Measurements from ENCODE around the gene TMEM127. TPM values are rescaled to one million over a fixed set of nuclear protein-coding genes. Genes with fewer than 3 reads are reported as not detected.

The TMEM127 gene
- total RNA-seq, 2 donors from 2014 or later, result 27.0 to 28.3 TPM

- no peak overlapping the region for H3K4me3 Mint-ChIP-seq
- 92 to 97% methylated on average over 5 to 6 of the region's 6 CpGs for WGBS, 2 experiments (ENCODE audit: insufficient coverage in 1 of 2, insufficient read length in 1 of 2)
- Histone ChIP-seq H3K4me3 (ENCODE audit: low read length) (no peak overlapping the region), H3K27me3 (ENCODE audit: control insufficient read depth, insufficient read depth, low read length, poor library complexity, severe bottlenecking) (no peaks in the 10 kb centered on the region), H3K4me1 (ENCODE audit: control insufficient read depth, insufficient read depth, low read length) (no peaks in the 10 kb centered on the region), H3K27ac (ENCODE audit: low read depth, low read length) (no peak overlapping the region), H3K9me3 (ENCODE audit: control insufficient read depth, low read length) (no peaks in the 10 kb centered on the region), H3K9ac (ENCODE audit: extremely low read depth, low read length, poor library complexity, severe bottlenecking) (no peak overlapping the region), H3K36me3 (ENCODE audit: control insufficient read depth, insufficient read depth, low read length) (peaks cover 34% of the 10 kb centered on the region)
- no peaks in the 10 kb centered on the region for H3K27me3 Mint-ChIP-seq (ENCODE audit: insufficient read depth)
- H3K4me1 Mint-ChIP-seq, result no peaks in the 10 kb centered on the region
- TF ChIP-seq CTCF (conservative IDR thresholded peaks at IDR 0.05), result no peak
- no peaks in the 10 kb centered on the region for H3K9me3 Mint-ChIP-seq
- H3K27ac Mint-ChIP-seq, result peak overlapping the region; percentile 16
- peaks cover 32% of the 10 kb centered on the region for H3K36me3 Mint-ChIP-seq (ENCODE audit: low read depth)
- DNase-seq, result peak; percentile 75
These were observed 14.0 kb downstream of the TMEM127 start for GRCh38 chr2:96251721-96252292.

GRCh38 chr2:96250188-96250587 is 15.6 kb downstream of the TMEM127 start:
- Mint-ChIP-seq H3K4me1 (no peaks in the 10 kb centered on the region), H3K9me3 (no peaks in the 10 kb centered on the region), H3K4me3 (no peak overlapping the region), H3K27me3 (ENCODE audit: insufficient read depth) (peaks cover 1% of the 10 kb centered on the region), H3K27ac (no peak overlapping the region), H3K36me3 (ENCODE audit: low read depth) (peaks cover 23% of the 10 kb centered on the region)
- H3K27ac ChIP-seq (ENCODE audit: low read depth, low read length), result no peak overlapping the region
- TF ChIP-seq CTCF (conservative IDR thresholded peaks at IDR 0.05), result no peak
- no peaks in the 10 kb centered on the region for H3K4me1 ChIP-seq (ENCODE audit: control insufficient read depth, insufficient read depth, low read length)
- H3K27me3 ChIP-seq (ENCODE audit: control insufficient read depth, insufficient read depth, low read length, poor library complexity, severe bottlenecking), result no peaks in the 10 kb centered on the region
- no peak for DNase-seq
- H3K4me3 ChIP-seq (ENCODE audit: low read length), result no peak overlapping the region
- peaks cover 27% of the 10 kb centered on the region for H3K36me3 ChIP-seq (ENCODE audit: control insufficient read depth, insufficient read depth, low read length)
- no peak overlapping the region for H3K9ac ChIP-seq (ENCODE audit: extremely low read depth, low read length, poor library complexity, severe bottlenecking)
- WGBS, 2 experiments (ENCODE audit: insufficient coverage in 1 of 2, insufficient read length in 1 of 2), result 95 to 100% methylated on average over 1 to 6 of the region's 6 CpGs
- H3K9me3 ChIP-seq (ENCODE audit: control insufficient read depth, low read length), result no peaks in the 10 kb centered on the region

GRCh38 chr2:96249654-96250053 is 16.1 kb downstream of the TMEM127 start:
- no peak for TF ChIP-seq CTCF (conservative IDR thresholded peaks at IDR 0.05)
- H3K36me3 ChIP-seq (ENCODE audit: control insufficient read depth, insufficient read depth, low read length), result peaks cover 22% of the 10 kb centered on the region
- no peak overlapping the region for H3K4me3 ChIP-seq (ENCODE audit: low read length)
- no peak overlapping the region for H3K27ac ChIP-seq (ENCODE audit: low read depth, low read length)
- H3K27me3 Mint-ChIP-seq (ENCODE audit: insufficient read depth), result peaks cover 1% of the 10 kb centered on the region
- no peaks in the 10 kb centered on the region for H3K9me3 ChIP-seq (ENCODE audit: control insufficient read depth, low read length)
- H3K4me1 Mint-ChIP-seq, result no peaks in the 10 kb centered on the region
- no peak overlapping the region for H3K4me3 Mint-ChIP-seq
- no peaks in the 10 kb centered on the region for H3K4me1 ChIP-seq (ENCODE audit: control insufficient read depth, insufficient read depth, low read length)
- H3K9me3 Mint-ChIP-seq, result no peaks in the 10 kb centered on the region
- H3K27ac Mint-ChIP-seq, result no peak overlapping the region
- WGBS, 2 experiments (ENCODE audit: insufficient coverage in 1 of 2, insufficient read length in 1 of 2), result 95 to 99% methylated on average over 9 of the region's 9 CpGs
- peaks cover 25% of the 10 kb centered on the region for H3K36me3 Mint-ChIP-seq (ENCODE audit: low read depth)
- no peak overlapping the region for H3K9ac ChIP-seq (ENCODE audit: extremely low read depth, low read length, poor library complexity, severe bottlenecking)
- DNase-seq, result no peak
- no peaks in the 10 kb centered on the region for H3K27me3 ChIP-seq (ENCODE audit: control insufficient read depth, insufficient read depth, low read length, poor library complexity, severe bottlenecking)

Data from endodermal cell (in vitro differentiated cells).